GM15510 (cell line): ENCODE results near the gene CACNG3.

Source experiments
- POLR2A ChIP-seq: IDR thresholded peaks from 3 replicates; pipeline ENCODE4 v1.6.1; 2011; ENCODE audit warnings: borderline replicate concordance; ENCODE audit not compliant: insufficient read length; ENCODE audit errors: extremely low read depth

The CACNG3 gene

GRCh38 chr16:24255456-24256371 lies at the start of gene CACNG3:
CACNG3 (plus strand) TSS chr16:24256335; CDS start chr16:24256755, 420 bp downstream.
- no peak for TF ChIP-seq POLR2A

DNA sequence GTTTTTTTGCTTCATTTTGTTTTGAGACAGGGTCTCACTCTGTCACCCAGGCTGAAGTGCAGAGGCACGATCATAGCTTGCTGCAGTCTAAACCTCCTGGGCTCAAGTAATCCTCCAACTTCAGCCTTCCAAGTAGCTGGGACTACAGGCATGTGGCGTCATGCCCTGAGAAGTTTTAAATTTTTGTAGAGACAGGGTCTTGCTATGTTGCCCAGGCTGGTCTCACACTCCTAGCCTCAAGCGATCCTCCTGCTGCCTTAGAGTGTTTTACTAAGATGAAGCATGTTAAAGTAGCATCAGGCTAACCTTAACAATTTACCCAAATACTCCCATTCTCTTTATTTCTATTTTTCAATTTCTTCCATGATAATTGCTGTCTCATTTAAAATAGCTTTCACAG lies 49.2 kb upstream of the CACNG3 start:
- no peak for TF ChIP-seq POLR2A

DNA sequence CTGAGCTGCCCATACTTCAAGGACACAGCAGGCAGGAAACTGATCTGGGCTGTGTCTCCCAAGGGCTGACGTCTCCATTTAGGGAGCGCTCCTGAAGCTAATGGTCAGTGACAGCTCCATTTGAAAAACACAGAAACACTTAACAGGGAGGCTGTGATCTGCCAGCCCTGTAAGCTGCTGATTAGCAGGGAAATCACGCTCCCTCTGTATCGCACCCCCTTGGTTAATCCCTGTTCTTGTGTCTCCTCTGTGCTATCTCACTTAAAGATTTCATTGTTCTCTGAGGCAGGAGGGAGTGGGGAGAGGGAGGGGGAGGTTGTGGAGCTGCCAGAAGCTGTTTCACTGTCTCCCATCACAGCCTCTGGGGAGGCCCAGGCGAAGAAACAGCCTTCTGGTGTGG lies 47.4 kb upstream of the CACNG3 start:
- no peak for TF ChIP-seq POLR2A

GRCh38 chr16:24214992-24215391 lies 41.1 kb upstream of the CACNG3 start:
- TF ChIP-seq POLR2A: no peak

GRCh38 chr16:24216961-24217360 lies 39.2 kb upstream of the CACNG3 start:
- TF ChIP-seq POLR2A: no peak

DNA sequence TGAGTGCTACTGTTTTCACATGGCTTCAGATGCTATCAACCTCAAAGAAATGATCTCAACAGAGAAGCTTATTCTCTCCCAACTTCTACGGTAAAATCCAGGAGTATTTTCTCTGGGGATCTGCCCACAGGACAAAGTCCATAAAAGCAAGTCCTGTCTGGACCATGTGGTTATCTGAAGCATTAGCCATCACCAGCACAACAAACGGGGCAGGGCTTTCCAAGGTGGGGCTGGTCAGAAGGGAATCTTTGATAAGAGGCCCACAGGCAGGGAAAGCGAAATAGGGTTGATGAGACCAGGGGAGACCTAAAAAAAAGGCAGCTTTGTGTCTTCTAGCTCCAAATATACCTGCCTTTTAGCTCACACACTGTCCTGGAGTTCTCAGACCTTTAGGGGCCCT lies 38.7 kb upstream of the CACNG3 start:
- no peak for TF ChIP-seq POLR2A

- TF ChIP-seq POLR2A: no peak
Observed at GRCh38 chr16:24218299-24218698, 37.8 kb upstream of the CACNG3 start.

DNA sequence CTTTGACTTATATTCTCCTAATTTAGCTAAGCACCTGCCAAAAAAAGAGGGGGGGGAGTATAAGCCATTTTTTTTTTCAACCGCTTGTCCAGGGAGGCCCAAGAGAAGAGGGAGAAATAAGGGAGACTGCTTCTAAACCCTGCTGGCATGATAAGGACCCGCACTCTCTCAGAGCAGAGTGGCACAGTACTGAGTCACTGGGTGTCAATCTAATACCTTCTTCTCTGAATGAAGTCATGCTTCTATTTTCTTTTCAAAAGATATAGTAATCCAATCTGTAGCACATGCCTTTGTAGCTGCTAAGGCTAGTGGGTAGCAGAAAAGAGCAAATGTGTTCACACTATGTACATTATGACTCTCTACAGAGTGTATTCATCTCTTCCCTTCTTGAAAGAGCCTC lies 34.9 kb upstream of the CACNG3 start:
- TF ChIP-seq POLR2A: no peak

DNA sequence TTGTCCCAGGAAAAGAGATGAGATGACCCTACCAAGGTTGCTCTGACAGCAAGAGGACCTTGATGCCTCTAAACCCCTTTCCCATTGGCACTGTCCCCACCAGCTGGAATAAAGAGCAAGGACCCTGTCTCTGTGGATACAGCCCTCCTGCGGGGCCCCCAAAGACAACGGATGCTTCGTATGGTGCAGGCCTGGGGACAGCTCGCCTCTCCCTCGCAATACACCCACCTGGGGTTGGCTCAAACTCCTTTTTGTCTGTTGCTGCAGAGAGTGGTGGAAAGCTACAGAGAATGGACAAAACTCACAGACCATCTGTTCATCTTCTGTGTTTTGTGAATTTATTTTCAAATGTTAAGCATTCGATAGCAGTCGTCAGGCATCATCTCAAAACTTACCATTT lies 27.6 kb upstream of the CACNG3 start:
- TF ChIP-seq POLR2A: no peak

- TF ChIP-seq POLR2A: no peak
Observed at GRCh38 chr16:24232936-24233335, 23.2 kb upstream of the CACNG3 start.

GRCh38 chr16:24234737-24235136 lies 21.4 kb upstream of the CACNG3 start:
- no peak for TF ChIP-seq POLR2A

DNA sequence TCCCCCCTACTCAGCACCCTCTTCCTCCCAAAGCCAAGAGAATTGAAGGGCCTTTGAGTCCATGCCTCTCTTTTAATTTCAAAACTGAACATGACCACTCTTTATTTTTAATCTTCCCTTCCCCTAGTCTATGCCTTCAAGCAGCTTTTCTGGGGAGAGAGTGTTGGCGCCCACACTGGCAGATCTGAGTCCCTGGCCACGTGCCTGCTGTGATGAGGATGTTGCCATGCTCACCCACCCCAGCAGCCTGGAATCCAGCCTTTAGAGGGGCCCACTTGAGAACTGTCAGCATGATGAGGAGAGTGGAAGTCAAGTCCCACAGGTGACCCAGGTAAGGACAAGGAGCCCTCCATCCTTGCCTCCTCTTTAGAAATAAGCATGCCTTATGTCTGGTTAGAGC lies 20.3 kb upstream of the CACNG3 start:
- no peak for TF ChIP-seq POLR2A

DNA sequence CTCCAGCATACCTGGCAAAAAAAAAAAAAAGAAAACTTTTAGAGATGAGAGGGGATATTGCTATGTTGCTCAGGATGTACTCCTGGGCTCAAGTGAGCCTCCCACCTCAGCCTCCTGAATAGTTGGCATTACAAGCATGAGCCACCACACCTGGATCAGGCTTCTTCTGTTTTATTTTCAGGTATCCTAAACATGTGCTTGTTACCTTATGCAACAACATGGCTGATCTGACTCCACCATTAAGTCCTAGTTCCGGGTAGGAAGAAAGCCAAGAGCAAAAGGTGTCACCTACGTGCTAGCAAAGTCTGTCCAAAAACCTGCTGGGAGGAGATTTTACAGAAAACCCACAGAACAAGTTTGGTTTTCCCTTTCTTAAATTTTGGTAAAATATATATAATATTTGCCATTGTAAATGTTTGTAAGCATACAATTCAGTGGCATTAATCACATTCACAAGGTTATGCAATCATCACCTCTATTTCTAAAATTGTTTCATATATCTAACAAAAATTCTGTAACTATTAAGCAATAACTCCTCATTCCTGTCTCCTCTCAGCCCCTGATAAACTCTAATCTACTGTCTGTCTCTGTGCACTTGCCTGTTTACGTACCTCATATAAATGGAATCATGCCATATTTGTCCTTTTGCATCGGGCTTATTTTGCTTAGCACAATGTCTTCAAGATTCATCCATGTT lies 9.1 kb upstream of the CACNG3 start:
- TF ChIP-seq POLR2A: no peak

- no peak for TF ChIP-seq POLR2A
Observed at GRCh38 chr16:24253192-24253591, 2.9 kb upstream of the CACNG3 start.

DNA sequence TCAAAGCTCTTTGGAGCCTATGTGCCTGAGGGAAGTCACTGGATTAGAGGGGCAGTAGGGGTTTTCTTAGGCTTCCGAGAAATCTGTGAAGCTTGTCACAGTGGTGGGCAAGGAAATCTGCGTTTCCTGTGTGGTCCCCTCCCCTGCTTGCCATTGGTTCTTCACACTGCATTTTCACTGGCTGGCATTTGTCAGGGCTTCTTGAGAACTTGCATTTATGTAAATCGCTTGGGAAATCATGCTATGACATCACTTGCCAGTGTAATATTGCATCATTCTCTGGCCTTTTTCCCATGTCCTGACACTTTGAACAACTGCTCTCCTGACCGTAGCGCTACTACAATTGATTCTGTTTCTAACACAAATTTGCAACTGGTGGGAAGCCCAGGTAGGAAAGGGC lies 1.8 kb downstream of the CACNG3 start:
- no peak for TF ChIP-seq POLR2A

- no peak for TF ChIP-seq POLR2A
Observed at GRCh38 chr16:24258791-24259190, 2.7 kb downstream of the CACNG3 start.
